ENCODE measurements around the gene CMTM1.

DNA sequence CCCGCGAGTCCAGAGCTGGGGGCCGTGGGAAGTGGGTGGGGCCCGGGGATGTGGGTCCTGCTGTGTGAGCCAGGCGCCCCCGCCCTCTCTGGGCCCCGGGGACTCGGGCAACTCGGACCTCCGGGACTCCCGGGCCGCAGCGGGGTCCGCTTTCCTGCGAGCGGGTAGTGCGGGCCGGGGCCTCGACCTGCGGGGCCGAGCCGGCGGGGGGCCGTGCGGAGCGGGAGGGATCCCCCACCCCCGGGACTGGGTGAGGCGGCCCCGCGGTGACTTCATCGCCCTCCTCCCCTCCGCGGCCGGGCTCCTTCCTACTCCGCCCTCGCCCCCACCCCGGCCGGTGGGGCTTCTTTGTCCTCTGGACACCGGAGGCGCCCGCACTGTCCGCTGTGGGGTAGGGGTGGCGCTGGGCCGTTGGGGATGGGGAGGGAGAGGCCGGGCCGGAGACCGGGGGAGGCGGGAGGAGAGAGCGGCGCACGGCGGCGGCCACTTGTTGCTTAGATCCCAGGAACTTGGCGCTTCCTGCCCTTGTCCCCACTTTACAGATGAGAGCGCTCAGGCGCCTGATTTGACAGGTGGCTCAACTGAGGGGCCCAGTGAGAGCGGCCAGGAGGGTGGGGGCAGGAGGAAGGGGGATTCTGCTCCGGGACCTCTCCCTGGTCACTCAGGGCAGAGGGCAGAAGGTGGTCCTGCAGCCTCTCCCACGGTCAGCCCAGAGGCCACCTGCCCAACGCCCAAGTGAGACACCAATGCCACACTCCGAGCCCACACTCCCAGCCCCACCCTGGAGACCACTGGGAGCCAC lies 39.1 kb downstream of the CMTM1 start:
- TF ChIP-seq, protein P1, sequence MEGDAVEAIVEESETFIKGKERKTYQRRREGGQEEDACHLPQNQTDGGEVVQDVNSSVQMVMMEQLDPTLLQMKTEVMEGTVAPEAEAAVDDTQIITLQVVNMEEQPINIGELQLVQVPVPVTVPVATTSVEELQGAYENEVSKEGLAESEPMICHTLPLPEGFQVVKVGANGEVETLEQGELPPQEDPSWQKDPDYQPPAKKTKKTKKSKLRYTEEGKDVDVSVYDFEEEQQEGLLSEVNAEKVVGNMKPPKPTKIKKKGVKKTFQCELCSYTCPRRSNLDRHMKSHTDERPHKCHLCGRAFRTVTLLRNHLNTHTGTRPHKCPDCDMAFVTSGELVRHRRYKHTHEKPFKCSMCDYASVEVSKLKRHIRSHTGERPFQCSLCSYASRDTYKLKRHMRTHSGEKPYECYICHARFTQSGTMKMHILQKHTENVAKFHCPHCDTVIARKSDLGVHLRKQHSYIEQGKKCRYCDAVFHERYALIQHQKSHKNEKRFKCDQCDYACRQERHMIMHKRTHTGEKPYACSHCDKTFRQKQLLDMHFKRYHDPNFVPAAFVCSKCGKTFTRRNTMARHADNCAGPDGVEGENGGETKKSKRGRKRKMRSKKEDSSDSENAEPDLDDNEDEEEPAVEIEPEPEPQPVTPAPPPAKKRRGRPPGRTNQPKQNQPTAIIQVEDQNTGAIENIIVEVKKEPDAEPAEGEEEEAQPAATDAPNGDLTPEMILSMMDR (IDR thresholded peaks at IDR 0.05; ENCODE audit: poor library complexity, severe bottlenecking), result no peak
- TF ChIP-seq POLR2AphosphoS5 (IDR thresholded peaks at IDR 0.05), result no peak
- TF ChIP-seq EP300 (conservative IDR thresholded peaks at IDR 0.05; ENCODE audit: poor library complexity, severe bottlenecking), result no peak
- no peak for TF ChIP-seq RAD21 (conservative IDR thresholded peaks at IDR 0.05)
- no peak for TF ChIP-seq MXI1 (conservative IDR thresholded peaks at IDR 0.05; ENCODE audit: poor library complexity, severe bottlenecking)
- TF ChIP-seq EZH2 (IDR thresholded peaks at IDR 0.05; ENCODE audit: borderline replicate concordance, insufficient read depth, low read length, poor library complexity, severe bottlenecking), result no peak
